ENCODE results near the gene A1BG. TPM values are rescaled to one million over a fixed set of nuclear protein-coding genes. Genes with fewer than 3 reads are reported as not detected.

A1BG gene
- total RNA-seq, 4 donors from 2014 or later = 4.5 to 12.5 (median 9.0) TPM; not detected in 1

- intact Hi-C loops (cut with DNase I; ENCODE audit: low total_unique reads) (no loop called here), in situ Hi-C loops (cut with MboI; ENCODE audit: low sequenced_read_pairs in 4 of 4) (no loop called here)
- H3K9me3 ChIP-seq = no peaks in the 10 kb centered on the region
- no peak overlapping the region for H3K27ac ChIP-seq
- peaks cover 2 to 23% (median 9%) of the 10 kb centered on the region in 3 donors for H3K27me3 ChIP-seq
- H3K4me1 ChIP-seq = peaks cover 0 to 8% of the 10 kb centered on the region in 2 donors
- no peak for DNase-seq
- ATAC-seq = no peak
- H3K4me3 ChIP-seq = no peak overlapping the region
- H3K36me3 ChIP-seq = no peaks in the 10 kb centered on the region
- TF ChIP-seq, protein P1, sequence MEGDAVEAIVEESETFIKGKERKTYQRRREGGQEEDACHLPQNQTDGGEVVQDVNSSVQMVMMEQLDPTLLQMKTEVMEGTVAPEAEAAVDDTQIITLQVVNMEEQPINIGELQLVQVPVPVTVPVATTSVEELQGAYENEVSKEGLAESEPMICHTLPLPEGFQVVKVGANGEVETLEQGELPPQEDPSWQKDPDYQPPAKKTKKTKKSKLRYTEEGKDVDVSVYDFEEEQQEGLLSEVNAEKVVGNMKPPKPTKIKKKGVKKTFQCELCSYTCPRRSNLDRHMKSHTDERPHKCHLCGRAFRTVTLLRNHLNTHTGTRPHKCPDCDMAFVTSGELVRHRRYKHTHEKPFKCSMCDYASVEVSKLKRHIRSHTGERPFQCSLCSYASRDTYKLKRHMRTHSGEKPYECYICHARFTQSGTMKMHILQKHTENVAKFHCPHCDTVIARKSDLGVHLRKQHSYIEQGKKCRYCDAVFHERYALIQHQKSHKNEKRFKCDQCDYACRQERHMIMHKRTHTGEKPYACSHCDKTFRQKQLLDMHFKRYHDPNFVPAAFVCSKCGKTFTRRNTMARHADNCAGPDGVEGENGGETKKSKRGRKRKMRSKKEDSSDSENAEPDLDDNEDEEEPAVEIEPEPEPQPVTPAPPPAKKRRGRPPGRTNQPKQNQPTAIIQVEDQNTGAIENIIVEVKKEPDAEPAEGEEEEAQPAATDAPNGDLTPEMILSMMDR (IDR thresholded peaks at IDR 0.05 in 4 of 5, conservative IDR thresholded peaks at IDR 0.05 in 1 of 5) = no peak
- no peak for TF ChIP-seq POLR2A (IDR thresholded peaks at IDR 0.05)
These were observed 4.3 kb upstream of the A1BG start for GRCh38 chr19:58357481-58358145.

DNA sequence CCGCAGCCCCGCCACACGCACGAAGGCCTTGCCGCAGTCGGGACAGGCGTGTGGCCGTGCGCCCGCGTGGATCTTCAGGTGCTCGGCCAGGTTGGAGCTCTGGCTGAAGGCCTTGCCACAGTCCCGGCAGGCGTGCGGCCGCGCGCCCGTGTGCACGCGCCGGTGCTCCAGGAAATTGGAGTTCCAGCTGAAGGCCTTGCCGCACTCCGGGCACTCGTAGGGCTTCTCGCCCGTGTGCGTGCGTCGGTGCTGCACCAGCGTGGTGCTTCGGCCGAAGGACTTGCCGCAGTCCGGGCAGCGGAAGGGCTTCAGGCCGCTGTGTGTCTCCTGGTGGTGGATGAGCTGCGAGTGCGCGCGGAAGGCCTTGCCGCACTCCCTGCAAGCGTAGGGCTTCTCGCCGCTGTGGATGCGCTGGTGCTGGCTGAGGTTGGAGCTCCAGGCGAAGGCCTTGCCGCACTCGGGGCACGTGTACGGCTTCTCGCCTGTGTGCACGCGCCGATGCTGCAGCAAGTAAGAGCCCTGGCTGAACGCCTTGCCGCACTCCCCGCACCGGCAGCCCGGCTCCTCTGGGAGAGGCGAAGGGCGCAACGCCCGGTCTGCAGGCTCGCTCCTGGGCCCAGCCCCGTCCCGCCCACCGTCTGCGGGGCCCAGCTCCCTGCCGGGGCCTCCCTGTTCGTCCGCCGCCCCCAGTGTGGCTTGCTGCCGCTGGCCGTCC is 3.6 kb upstream of the A1BG start:
- TF ChIP-seq, protein P1 (IDR thresholded peaks at IDR 0.05 in 4 of 5, conservative IDR thresholded peaks at IDR 0.05 in 1 of 5) = no peak
- TF ChIP-seq POLR2A (IDR thresholded peaks at IDR 0.05) = no peak
- Histone ChIP-seq H3K9me3 (no peaks in the 10 kb centered on the region), H3K4me3 (peak overlapping the region; percentile 9 to 38 (median 32)), H3K4me1 (peaks cover 0 to 7% of the 10 kb centered on the region in 2 donors), H3K36me3 (no peaks in the 10 kb centered on the region), H3K27ac (no peak overlapping the region), H3K27me3 (peaks cover 2 to 23% (median 9%) of the 10 kb centered on the region in 3 donors)
- ATAC-seq (no peak), DNase-seq (no peak)
- intact Hi-C loops (cut with DNase I; ENCODE audit: low total_unique reads) (no loop called here), in situ Hi-C loops (cut with MboI; ENCODE audit: low sequenced_read_pairs in 4 of 4) (no loop called here)

- peaks cover 2 to 25% (median 10%) of the 10 kb centered on the region in 3 donors for H3K27me3 ChIP-seq
- in situ Hi-C loops (cut with MboI; ENCODE audit: low sequenced_read_pairs in 4 of 4) = no loop called here
- no peaks in the 10 kb centered on the region for H3K36me3 ChIP-seq
These were observed 2.8 kb upstream of the A1BG start for GRCh38 chr19:58355908-58356765.

DNA sequence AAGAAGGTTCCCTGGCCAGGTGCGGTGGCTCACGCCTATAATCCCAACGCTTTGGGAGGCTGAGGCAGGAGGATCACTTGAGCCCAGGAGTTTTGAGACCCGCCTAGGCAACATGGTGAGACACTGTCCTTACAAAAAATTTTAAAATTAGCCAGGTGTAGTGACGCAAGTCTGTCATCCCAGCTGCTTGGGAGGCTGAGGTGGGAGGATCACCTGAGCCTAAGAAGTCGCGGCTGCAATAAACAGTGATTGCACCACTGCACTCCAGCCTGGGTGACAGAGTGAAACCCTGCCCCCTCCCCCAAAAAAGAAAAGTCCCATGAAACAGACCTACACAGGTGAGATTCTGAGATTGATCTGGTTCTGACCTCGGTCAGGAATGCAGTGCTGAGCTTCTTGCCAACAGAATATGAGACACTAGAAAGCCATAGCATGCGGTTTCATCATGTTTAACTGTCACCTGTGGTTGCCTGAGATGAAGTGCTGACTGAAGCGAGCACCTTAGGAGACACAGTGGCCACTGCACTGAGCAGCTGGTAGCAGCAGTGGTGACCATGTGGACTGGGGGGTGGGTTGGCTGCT is 2.0 kb upstream of the A1BG start:
- no peak for ATAC-seq
- H3K4me1 ChIP-seq = no peaks in the 10 kb centered on the region
- intact Hi-C loops (cut with DNase I; ENCODE audit: low total_unique reads) = no loop called here
- no peak overlapping the region for H3K4me3 ChIP-seq
- DNase-seq = no peak
- H3K9me3 ChIP-seq = no peaks in the 10 kb centered on the region
- TF ChIP-seq, protein P1 (IDR thresholded peaks at IDR 0.05 in 4 of 5, conservative IDR thresholded peaks at IDR 0.05 in 1 of 5) = no peak
- TF ChIP-seq POLR2A (IDR thresholded peaks at IDR 0.05) = no peak
- no peak overlapping the region for H3K27ac ChIP-seq
- in situ Hi-C loops (cut with MboI; ENCODE audit: low sequenced_read_pairs in 4 of 4) = no loop called here
- H3K27me3 ChIP-seq = peaks cover 2 to 32% (median 17%) of the 10 kb centered on the region in 3 donors
- no peaks in the 10 kb centered on the region for H3K36me3 ChIP-seq

More at GRCh38 chr19:58355908-58356765, 2.8 kb upstream of the A1BG start:
- TF ChIP-seq POLR2A (IDR thresholded peaks at IDR 0.05) = no peak
- TF ChIP-seq, protein P1 (IDR thresholded peaks at IDR 0.05 in 4 of 5, conservative IDR thresholded peaks at IDR 0.05 in 1 of 5) = no peak
- intact Hi-C loops (cut with DNase I; ENCODE audit: low total_unique reads) = no loop called here
- Histone ChIP-seq H3K4me1 (no peaks in the 10 kb centered on the region), H3K27ac (no peak overlapping the region), H3K4me3 (peak overlapping the region; percentile 9 to 38 (median 32)), H3K9me3 (no peaks in the 10 kb centered on the region)
- no peak for ATAC-seq
- no peak for DNase-seq

All from gastrocnemius medialis (tissue), 4 donors.